Measurements from ENCODE around the gene BASP1. TPM values are rescaled to one million over a fixed set of nuclear protein-coding genes. Genes with fewer than 3 reads are reported as not detected.

BASP1 gene
- total RNA-seq, 2 experiments from 2014 or later: 0.70 to 0.93 TPM

DNA sequence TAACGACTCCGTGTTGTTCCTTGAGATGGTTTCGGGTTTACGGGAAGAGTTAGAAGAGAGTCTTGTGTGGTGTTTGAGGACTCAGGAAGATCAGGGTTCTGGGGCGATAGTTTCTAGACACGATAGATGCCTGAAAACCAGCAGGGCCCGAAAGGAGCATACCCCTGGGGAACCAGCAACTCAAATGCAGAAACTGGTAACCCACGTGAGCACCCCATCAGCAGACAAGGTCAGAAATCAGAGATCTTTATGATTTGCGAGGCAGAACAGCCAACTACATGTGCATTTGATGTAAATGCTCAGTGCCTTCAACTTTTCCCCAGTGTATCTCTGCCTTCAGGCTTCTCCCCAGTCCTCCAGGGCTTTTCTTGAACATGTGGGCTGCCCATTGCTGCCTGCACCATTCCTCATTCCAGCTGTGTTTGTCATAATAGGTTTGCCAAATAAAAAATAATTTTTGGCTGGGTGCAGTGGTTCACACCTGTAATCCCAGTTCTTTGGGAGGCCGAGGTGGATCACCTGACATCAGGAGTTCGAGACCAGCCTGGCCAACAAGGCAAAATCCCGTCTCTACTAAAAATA, 75.1 kb downstream of the BASP1 start:
- Histone ChIP-seq H3K27me3 (ENCODE audit: control insufficient read depth in 1 of 2, insufficient read depth in 2 of 2, low read length in 2 of 2) (no peaks in the 10 kb centered on the region), H3K36me3 (ENCODE audit: insufficient read depth, low read length) (no peaks in the 10 kb centered on the region), H3K4me1 (ENCODE audit: insufficient read depth, low read length) (no peaks in the 10 kb centered on the region), H3K4me3 (ENCODE audit: low read length) (no peak overlapping the region), H3K9me3 (ENCODE audit: control insufficient read depth in 1 of 2, insufficient read depth in 1 of 2, low read length in 2 of 2) (peaks cover 0 to 13% of the 10 kb centered on the region in 2 experiments), H3K27ac (ENCODE audit: low read depth in 1 of 2, low read length in 2 of 2) (no peak overlapping the region)
- DNase-seq: no peak
- no peaks in the 10 kb centered on the region for H3K27me3 Mint-ChIP-seq
- ChIA-PET POLR2A (no interaction called here), CTCF (no interaction called here)
- TF ChIP-seq, protein P1, sequence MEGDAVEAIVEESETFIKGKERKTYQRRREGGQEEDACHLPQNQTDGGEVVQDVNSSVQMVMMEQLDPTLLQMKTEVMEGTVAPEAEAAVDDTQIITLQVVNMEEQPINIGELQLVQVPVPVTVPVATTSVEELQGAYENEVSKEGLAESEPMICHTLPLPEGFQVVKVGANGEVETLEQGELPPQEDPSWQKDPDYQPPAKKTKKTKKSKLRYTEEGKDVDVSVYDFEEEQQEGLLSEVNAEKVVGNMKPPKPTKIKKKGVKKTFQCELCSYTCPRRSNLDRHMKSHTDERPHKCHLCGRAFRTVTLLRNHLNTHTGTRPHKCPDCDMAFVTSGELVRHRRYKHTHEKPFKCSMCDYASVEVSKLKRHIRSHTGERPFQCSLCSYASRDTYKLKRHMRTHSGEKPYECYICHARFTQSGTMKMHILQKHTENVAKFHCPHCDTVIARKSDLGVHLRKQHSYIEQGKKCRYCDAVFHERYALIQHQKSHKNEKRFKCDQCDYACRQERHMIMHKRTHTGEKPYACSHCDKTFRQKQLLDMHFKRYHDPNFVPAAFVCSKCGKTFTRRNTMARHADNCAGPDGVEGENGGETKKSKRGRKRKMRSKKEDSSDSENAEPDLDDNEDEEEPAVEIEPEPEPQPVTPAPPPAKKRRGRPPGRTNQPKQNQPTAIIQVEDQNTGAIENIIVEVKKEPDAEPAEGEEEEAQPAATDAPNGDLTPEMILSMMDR (IDR thresholded peaks at IDR 0.05): no peak
- H3K9me3 Mint-ChIP-seq: peaks cover 4% of the 10 kb centered on the region
- no peaks in the 10 kb centered on the region for H3K36me3 Mint-ChIP-seq (ENCODE audit: low read depth)
- no peak overlapping the region for H3K27ac Mint-ChIP-seq
- no peak for ATAC-seq (ENCODE audit: poor library complexity)
- H3K4me3 Mint-ChIP-seq: no peak overlapping the region
- intact Hi-C loops (cut with DNase I, micrococcal nuclease): no loop called here
- no peaks in the 10 kb centered on the region for H3K4me1 Mint-ChIP-seq (ENCODE audit: low read depth)

DNA sequence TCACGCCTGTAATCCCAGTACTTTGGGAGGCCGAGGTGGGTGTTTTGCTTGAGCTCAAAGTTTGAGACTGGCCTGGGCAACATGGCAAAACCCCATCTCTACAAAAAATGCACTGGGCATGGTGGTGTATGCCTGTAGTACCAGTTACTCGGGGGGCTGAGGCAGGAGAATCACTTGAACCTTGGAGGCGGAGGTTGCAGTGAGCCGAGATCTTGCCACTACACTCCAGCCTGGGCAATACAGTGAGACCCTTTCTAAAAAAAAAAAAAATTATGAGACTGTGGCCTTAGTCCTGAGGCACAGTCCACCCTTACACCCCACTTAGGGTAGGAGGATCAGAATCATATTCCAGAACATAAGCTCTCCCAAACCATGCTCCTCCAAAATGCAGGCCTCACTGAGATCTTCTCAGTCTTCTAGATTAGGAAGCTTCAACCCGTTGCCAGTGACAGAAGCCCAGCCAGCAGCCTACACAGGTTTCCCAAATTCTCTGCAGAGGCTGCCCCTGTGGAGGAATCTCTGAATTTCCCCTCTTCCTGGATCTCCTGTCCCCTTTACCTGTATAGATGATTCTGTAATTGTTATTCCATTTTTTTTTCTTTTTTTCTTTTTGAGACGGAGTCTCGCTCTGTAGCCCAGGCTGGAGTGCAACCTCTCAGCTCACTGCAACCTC, 77.3 kb downstream of the BASP1 start:
- Mint-ChIP-seq H3K27ac (no peak overlapping the region), H3K9me3 (no peaks in the 10 kb centered on the region), H3K27me3 (no peaks in the 10 kb centered on the region), H3K36me3 (ENCODE audit: low read depth) (no peaks in the 10 kb centered on the region), H3K4me3 (no peak overlapping the region), H3K4me1 (ENCODE audit: low read depth) (no peaks in the 10 kb centered on the region)
- H3K4me1 ChIP-seq (ENCODE audit: insufficient read depth, low read length): no peaks in the 10 kb centered on the region
- no peak for DNase-seq
- ChIA-PET POLR2A (no interaction called here), CTCF (no interaction called here)
- TF ChIP-seq, protein P1 (IDR thresholded peaks at IDR 0.05): no peak
- no peaks in the 10 kb centered on the region for H3K27me3 ChIP-seq (ENCODE audit: control insufficient read depth in 1 of 2, insufficient read depth in 2 of 2, low read length in 2 of 2)
- peaks cover 0 to 11% of the 10 kb centered on the region in 2 experiments for H3K9me3 ChIP-seq (ENCODE audit: control insufficient read depth in 1 of 2, insufficient read depth in 1 of 2, low read length in 2 of 2)
- no peaks in the 10 kb centered on the region for H3K36me3 ChIP-seq (ENCODE audit: insufficient read depth, low read length)
- H3K27ac ChIP-seq (ENCODE audit: low read depth in 1 of 2, low read length in 2 of 2): no peak overlapping the region
- intact Hi-C loops (cut with DNase I, micrococcal nuclease): no loop called here
- ATAC-seq (ENCODE audit: poor library complexity): no peak
- no peak overlapping the region for H3K4me3 ChIP-seq (ENCODE audit: low read length)

DNA sequence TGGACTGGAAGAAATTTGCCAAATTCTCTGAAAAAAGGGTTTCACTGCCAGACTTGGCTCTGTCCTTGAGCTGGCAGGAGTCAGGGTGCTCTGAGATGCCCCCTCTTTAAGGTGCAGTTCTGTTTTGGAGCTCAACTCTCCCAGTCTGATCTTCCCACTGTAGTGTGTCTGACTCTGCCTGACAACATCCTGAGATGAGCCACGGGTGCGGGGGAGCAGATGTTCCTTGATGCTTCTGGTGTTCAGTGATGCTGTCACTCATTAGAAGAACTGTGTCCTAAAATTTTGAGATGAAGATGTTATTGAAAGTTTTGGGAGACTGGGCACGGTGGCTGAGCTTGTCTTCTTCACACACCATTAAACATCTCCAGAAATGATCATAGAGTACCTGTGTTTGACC, 78.2 kb downstream of the BASP1 start:
- H3K36me3 ChIP-seq (ENCODE audit: insufficient read depth, low read length): no peaks in the 10 kb centered on the region
- POLR2A ChIA-PET: no interaction called here
- no peak overlapping the region for H3K4me3 ChIP-seq (ENCODE audit: low read length)
- DNase-seq: no peak
- H3K4me3 Mint-ChIP-seq: no peak overlapping the region
- H3K27ac Mint-ChIP-seq: no peak overlapping the region
- no peaks in the 10 kb centered on the region for H3K4me1 Mint-ChIP-seq (ENCODE audit: low read depth)
- H3K27me3 Mint-ChIP-seq: no peaks in the 10 kb centered on the region
- no peaks in the 10 kb centered on the region for H3K4me1 ChIP-seq (ENCODE audit: insufficient read depth, low read length)
- CTCF ChIA-PET: no interaction called here
- no peaks in the 10 kb centered on the region for H3K27me3 ChIP-seq (ENCODE audit: control insufficient read depth in 1 of 2, insufficient read depth in 2 of 2, low read length in 2 of 2)
- intact Hi-C loops (cut with DNase I, micrococcal nuclease): no loop called here
- H3K36me3 Mint-ChIP-seq (ENCODE audit: low read depth): no peaks in the 10 kb centered on the region
- ATAC-seq (ENCODE audit: poor library complexity): no peak
- H3K9me3 Mint-ChIP-seq: no peaks in the 10 kb centered on the region
- TF ChIP-seq, protein P1 (IDR thresholded peaks at IDR 0.05): no peak
- H3K27ac ChIP-seq (ENCODE audit: low read depth in 1 of 2, low read length in 2 of 2): no peak overlapping the region
- H3K9me3 ChIP-seq (ENCODE audit: control insufficient read depth in 1 of 2, insufficient read depth in 1 of 2, low read length in 2 of 2): peaks cover 0 to 10% of the 10 kb centered on the region in 2 experiments

Measured in CD4-positive, alpha-beta T cell (primary cell).